Naive B cell (primary cell): ENCODE data around the gene MTFR1L. TPM values are rescaled to one million over a fixed set of nuclear protein-coding genes. Genes with fewer than 3 reads are reported as not detected.
A peak's percentile ranks its signal among the peaks of the same experiment; 100 is the strongest.
"Not testable (repeated sequence)": the region's sequence is repeated elsewhere in the genome, so short reads cannot be mapped to it uniquely, and the experiment has no call there.

Experiments
- ATAC-seq, 2 donors: fragments of 150-1000 bp; cut with Tn5 transposase; 2 replicates each; pipeline ENCODE4 v1.10.0; 2021; ENCODE audit warnings: low read depth in 2 of 2, mild to moderate bottlenecking in 2 of 2, moderate library complexity in 2 of 2
- DNase-seq: peaks from one replicate; pipeline ENCODE4 v3.0.0; 2022
- H3K27ac Mint-ChIP-seq, 6 donors: one replicate each; pipeline ENCODE4 v1.8.0; 2020 to 2022; ENCODE audit warnings: mild to moderate bottlenecking in 6 of 6, mixed read lengths in 6 of 6, moderate library complexity in 5 of 6, inconsistent platforms in 2 of 6
- H3K27me3 Mint-ChIP-seq, 3 donors: one replicate each; pipeline ENCODE4 v1.8.0; 2021 to 2022; ENCODE audit warnings: mixed read lengths in 3 of 3, mild to moderate bottlenecking in 1 of 3
- H3K36me3 Mint-ChIP-seq, 2 donors: one replicate each; pipeline ENCODE4 v1.8.0; 2020 to 2022; ENCODE audit warnings: mixed read lengths in 2 of 2, inconsistent platforms in 1 of 2, mild to moderate bottlenecking in 1 of 2
- H3K4me1 Mint-ChIP-seq, 3 donors: one replicate each; pipeline ENCODE4 v1.8.0; 2020 to 2022; ENCODE audit warnings: mixed read lengths in 3 of 3, inconsistent platforms in 1 of 3, mild to moderate bottlenecking in 1 of 3, moderate library complexity in 1 of 3
- H3K4me3 Mint-ChIP-seq, 8 donors: one replicate each; pipeline ENCODE4 v1.8.0; 2020 to 2022; ENCODE audit warnings: mild to moderate bottlenecking in 8 of 8, mixed read lengths in 8 of 8, moderate library complexity in 8 of 8, inconsistent platforms in 2 of 8
- H3K9me3 Mint-ChIP-seq, 7 donors: one replicate each; pipeline ENCODE4 v1.8.0; 2020 to 2022; ENCODE audit warnings: mixed read lengths in 7 of 7, mild to moderate bottlenecking in 5 of 7, inconsistent platforms in 2 of 7, moderate library complexity in 1 of 7
- polyA plus RNA-seq, 6 donors: library from polyadenylated mRNA; unstranded; fragments of 300-500 nt; fragmentation: Illumina TruSeq; gene quantifications; one replicate each; pipeline ENCODE4 v1.2.3, GENCODE V29; 2021; ENCODE audit warnings: low read depth in 6 of 6

The MTFR1L gene
- polyA plus RNA-seq, 6 donors from 2014 or later = 31.9 to 70.8 (median 38.7) TPM

DNA sequence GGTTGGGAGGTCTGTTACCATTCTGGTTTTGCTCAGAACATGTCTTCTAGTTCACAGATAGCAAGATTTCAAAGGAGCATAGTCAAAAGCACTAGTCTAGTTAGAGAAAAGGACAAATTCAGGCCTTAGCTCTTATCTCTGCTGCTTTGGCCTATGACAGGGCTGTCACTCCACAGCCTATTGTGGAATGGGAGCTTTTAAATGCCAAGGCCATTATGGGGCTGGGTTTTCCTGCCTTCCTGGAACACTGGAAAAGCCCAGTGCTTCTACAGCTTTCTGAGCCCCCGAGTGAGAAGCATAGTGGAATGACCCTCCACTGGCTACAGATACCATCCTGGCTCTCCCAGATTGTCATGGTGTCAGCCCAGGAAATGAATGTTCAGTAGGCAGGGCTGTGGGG, 9.3 kb downstream of the MTFR1L start:
- H3K9me3 Mint-ChIP-seq = no peaks in the 10 kb centered on the region
- H3K4me1 Mint-ChIP-seq = peaks cover 0 to 6% (median 3%) of the 10 kb centered on the region in 3 donors
- ATAC-seq (no peak), DNase-seq (no peak)
- no peak overlapping the region for H3K27ac Mint-ChIP-seq
- peaks cover 21 to 25% of the 10 kb centered on the region in 2 donors for H3K36me3 Mint-ChIP-seq
- no peaks in the 10 kb centered on the region for H3K27me3 Mint-ChIP-seq
- H3K4me3 Mint-ChIP-seq = no peak overlapping the region

DNA sequence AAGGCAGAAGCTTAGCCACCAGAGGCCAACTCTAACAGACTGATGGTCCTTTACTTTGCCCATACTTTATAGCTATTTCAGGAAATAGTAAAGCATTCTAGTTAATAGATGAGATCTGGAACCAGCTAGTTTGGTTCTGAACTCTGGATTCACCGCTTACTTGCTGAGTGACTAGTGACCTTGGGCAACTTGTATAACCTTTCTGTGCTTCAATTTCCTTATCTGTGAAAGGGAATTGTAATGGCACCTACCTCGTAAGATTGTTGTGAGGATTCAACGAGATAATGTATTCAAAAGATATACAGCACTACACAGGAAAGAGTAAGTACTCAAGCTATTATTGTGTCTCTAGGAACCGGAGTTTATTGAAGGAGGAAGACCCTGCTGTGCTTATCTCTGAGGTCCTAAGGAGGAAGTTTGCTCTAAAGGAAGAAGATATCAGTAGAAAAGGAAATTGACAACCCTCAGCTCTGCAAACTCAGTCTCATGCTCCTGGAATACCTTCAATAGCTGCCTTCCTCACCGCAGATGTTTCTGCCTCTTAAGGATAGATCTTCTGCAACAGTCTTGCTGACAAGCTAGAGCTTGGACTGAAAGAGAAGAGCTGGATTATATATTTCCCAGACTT, 11.9 kb downstream of the MTFR1L start:
- Mint-ChIP-seq H3K36me3 (peaks cover 25 to 28% of the 10 kb centered on the region in 2 donors), H3K4me3 (no peak overlapping the region), H3K9me3 (no peaks in the 10 kb centered on the region), H3K4me1 (no peaks in the 10 kb centered on the region), H3K27ac (no peak overlapping the region), H3K27me3 (no peaks in the 10 kb centered on the region)
- no peak for DNase-seq
- no peak for ATAC-seq

DNA sequence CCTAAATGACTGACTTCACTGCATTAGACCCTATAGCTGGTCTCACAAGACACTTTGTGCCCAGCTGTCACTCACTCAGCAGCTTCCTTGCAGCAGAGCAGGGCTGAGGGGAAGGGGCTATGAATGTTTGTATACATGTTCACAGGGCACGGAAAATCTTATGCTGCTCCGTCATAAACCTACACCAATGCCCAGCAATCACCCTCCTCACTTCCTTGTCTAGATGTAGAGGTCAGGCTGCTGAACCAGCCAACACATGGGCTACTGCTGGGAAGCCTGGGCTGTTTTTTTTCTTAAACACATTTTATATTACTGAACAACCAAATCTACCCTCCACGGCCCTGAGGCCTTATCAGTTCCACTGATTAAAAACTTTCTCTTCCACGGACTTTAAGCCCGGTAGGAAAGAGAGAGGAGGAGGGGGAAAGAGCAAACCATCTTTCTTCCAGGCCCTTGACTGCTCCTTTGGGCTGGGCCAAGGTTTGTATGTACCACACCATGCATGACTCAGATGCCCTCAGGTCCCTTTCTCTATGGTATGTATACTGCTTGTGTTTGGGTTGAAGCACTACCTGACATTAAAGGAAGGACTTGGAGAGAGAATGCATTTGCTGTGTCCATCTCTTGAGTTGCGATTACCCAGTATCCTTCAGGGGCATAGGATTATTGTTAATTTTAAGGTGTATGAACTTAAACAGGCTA, 12.7 kb downstream of the MTFR1L start:
- H3K9me3 Mint-ChIP-seq = no peaks in the 10 kb centered on the region
- H3K27me3 Mint-ChIP-seq = no peaks in the 10 kb centered on the region
- no peak overlapping the region for H3K4me3 Mint-ChIP-seq
- ATAC-seq (no peak), DNase-seq (no peak)
- peaks cover 25 to 28% of the 10 kb centered on the region in 2 donors for H3K36me3 Mint-ChIP-seq
- H3K27ac Mint-ChIP-seq = no peak overlapping the region
- H3K4me1 Mint-ChIP-seq = no peaks in the 10 kb centered on the region

DNA sequence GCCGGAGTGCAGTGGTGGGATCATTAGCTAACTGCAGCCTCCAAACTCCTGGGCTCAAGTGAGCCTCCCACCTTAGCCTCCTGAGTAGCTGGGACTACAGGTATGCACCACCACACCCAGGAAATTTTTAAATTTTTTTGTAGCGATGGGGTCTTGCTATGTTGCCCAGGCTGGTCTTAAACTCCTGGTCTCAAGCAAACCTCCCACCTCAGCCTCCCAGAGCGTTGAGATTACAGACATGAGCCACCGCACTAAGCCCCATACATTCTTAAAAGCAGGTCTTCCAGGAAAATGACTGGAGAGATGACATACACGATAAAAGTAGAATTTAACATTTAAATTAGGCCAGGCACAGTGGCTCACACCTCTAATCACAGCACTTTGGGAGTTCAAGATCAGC, 13.4 kb downstream of the MTFR1L start:
- Mint-ChIP-seq H3K9me3 (no peaks in the 10 kb centered on the region), H3K27ac (peak overlapping the region in 1 of 6 donors; percentile 11), H3K27me3 (no peaks in the 10 kb centered on the region), H3K4me3 (no peak overlapping the region), H3K4me1 (no peaks in the 10 kb centered on the region), H3K36me3 (peaks cover 20 to 23% of the 10 kb centered on the region in 2 donors)
- ATAC-seq (no peak), DNase-seq (no peak)

DNA sequence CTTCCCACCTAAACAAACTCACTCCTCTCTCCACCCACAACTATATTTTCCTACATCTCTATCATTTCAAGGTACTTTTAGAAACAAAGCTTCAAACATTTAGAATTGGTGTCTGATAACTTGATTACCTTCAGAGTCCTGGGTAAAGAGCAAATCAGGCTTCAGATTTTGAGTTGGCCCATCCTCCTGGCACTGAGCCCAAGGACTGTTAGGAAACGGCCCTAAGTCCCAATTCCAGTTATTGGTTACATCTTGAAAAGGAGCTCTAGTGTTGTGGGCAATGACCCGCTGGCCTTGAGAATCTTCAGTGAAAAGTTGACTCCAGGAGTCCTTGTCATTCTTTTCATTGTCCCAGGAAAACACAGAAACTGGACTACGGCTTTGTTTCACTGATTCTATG, 15.1 kb downstream of the MTFR1L start:
- H3K27me3 Mint-ChIP-seq = no peaks in the 10 kb centered on the region
- peaks cover 13 to 15% of the 10 kb centered on the region in 2 donors for H3K36me3 Mint-ChIP-seq
- no peak overlapping the region for H3K27ac Mint-ChIP-seq

DNA sequence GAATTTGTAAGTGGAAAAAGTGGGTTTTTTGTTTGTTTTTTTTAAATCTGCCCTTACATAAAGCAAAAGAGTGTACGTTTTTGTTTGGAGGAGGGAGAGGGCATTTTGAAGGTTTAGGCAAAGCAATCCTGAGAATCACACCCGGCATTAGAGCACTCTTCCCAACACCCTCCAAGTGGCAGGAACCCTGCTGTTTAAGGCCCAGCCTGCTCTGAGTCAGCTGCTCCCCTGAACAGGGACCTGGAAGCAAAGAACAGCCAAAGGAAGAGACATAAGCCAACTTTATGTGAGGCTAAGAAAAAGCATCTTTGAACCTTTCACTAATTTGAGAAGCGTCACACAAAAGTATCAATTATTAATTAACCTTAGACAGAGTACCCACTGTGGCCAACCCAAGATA, 16.9 kb downstream of the MTFR1L start:
- Mint-ChIP-seq H3K27ac (peak overlapping the region in 1 of 6 donors; percentile 69), H3K4me1 (no peaks in the 10 kb centered on the region), H3K9me3 (peaks cover 0 to 19% (median 4%) of the 10 kb centered on the region in 7 donors), H3K36me3 (peaks cover 1 to 7% of the 10 kb centered on the region in 2 donors), H3K4me3 (no peak overlapping the region), H3K27me3 (no peaks in the 10 kb centered on the region)
- ATAC-seq (no peak), DNase-seq (no peak)

More for the DNA sequence above, 15.1 kb downstream of the MTFR1L start:
- ATAC-seq (no peak), DNase-seq (no peak)
- Mint-ChIP-seq H3K4me3 (no peak overlapping the region), H3K4me1 (no peaks in the 10 kb centered on the region), H3K9me3 (peaks cover 0 to 11% (median under 1%) of the 10 kb centered on the region in 7 donors)

DNA sequence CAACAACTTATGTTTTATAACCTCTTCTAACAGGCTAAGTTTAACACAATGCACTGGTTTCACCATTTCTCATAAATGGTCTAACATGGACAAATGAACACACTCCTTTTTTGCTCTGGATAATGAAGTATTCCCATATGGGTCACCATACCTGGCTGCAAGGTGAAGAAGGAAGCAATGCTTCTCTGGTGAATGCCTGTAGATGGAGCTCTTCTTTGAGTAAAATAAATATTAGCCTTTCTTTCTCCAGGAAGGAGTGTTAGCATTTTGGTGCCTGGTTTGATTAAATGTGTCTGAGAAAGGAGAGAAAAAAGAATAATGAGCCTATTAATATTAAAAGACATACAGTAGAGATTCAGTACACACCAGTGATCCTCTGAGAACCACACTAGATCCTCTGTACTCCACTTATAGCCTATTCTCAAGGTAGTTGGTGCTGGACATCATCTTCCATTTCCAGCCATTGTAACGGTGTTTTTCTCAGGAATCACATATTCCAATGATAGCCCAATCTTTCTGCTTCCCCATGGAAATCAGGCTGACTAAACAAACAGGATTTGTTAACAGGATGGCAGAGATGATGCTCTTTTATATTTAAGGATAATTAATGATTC, 17.6 kb downstream of the MTFR1L start:
- DNase-seq (no peak), ATAC-seq (no peak)
- Mint-ChIP-seq H3K9me3 (peaks cover 0 to 19% (median 4%) of the 10 kb centered on the region in 7 donors), H3K36me3 (peaks cover 0 to 7% of the 10 kb centered on the region in 2 donors), H3K4me1 (no peaks in the 10 kb centered on the region), H3K4me3 (no peak overlapping the region), H3K27me3 (no peaks in the 10 kb centered on the region), H3K27ac (no peak overlapping the region)

DNA sequence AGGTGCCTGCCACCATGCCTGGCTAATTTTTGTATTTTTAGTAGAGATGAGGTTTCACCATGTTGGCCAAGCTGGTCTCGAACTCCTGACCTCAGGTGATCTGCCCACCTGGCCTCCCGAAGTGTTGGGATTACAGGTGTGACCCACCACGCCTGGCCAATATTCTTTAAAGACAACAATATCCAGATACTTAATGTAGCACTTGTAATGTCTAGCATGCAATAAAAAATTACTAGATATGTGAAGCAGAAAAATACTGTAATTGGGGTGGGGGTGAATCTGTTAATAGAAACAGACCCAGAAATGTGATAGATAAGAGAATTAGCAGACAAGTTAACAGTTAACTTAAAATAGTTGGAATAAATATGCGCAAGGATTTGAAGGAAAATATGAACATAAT, 20.1 kb downstream of the MTFR1L start:
- DNase-seq, H3K4me1 Mint-ChIP-seq, H3K27me3 Mint-ChIP-seq, H3K4me3 Mint-ChIP-seq, H3K27ac Mint-ChIP-seq, ATAC-seq, H3K36me3 Mint-ChIP-seq: not testable (repeated sequence)
- H3K9me3 Mint-ChIP-seq = peaks cover 0 to 19% (median 4%) of the 10 kb centered on the region in 7 donors

DNA sequence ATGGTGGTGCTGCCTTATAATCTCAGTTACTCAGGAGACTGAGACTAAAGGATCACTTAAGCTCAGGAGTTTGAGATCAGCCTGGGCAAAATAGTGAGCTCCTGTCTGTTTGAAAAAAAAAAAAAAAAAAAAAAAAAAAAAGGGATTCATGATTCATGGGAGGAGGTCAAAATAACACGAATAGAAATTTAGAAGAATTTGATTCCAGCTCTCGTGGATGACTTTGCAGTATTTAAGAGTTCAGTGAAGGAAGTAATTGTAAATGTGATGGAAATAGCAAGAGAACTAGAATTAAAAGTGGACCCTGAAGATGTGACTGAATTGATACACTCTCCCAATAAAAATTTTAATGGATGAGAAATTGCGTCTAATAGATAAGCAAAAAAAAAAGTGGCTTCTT, 23.7 kb downstream of the MTFR1L start:
- peak overlapping the region in 1 of 6 donors; percentile 5 for H3K27ac Mint-ChIP-seq
- no peaks in the 10 kb centered on the region for H3K36me3 Mint-ChIP-seq
- DNase-seq = no peak
- peaks cover 0 to 3% (median 0%) of the 10 kb centered on the region in 3 donors for H3K4me1 Mint-ChIP-seq
- no peak overlapping the region for H3K4me3 Mint-ChIP-seq
- ATAC-seq = no peak
- peaks cover 0 to 19% (median 4%) of the 10 kb centered on the region in 7 donors for H3K9me3 Mint-ChIP-seq
- no peaks in the 10 kb centered on the region for H3K27me3 Mint-ChIP-seq

DNA sequence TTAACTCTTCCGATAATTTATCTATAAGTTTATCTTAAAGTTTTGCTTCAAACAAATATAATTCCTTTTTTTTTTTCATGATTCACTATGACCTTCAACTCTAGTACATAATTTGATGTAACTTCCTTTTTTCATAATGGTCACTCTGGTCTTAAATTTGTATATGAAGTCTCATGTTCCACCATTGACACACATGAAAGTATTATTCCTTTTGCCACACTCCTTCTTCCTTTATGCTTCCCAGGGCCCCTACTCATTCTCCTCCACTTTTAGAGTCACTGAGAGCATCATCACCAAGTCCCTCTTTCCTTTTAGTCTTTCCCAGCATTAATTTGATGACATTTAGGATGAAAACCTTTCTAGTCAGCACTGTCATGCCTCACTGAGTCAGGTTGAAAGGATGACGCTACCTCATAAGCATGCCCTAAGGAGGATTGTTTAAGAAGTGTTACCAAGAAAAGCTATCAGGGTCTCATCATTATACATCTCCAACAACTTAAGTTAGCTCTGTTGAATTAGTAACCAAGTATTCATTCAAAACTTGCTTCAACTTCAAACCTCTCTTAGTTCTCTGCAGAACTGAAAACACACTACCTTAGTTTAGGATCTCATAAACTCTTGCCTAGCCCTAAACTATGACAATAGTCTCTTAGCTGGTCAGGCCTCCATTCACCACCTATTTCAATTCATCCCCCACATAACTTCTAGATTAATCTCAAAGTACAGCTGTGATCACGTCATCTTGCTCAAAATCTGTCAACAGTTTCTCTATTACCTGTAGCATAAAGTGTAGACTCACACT, 25.0 kb downstream of the MTFR1L start:
- H3K27ac Mint-ChIP-seq = peak overlapping the region in 1 of 6 donors; percentile 73
- DNase-seq (no peak), ATAC-seq (no peak)
- H3K27me3 Mint-ChIP-seq = no peaks in the 10 kb centered on the region
- no peak overlapping the region for H3K4me3 Mint-ChIP-seq
- no peaks in the 10 kb centered on the region for H3K36me3 Mint-ChIP-seq
- H3K9me3 Mint-ChIP-seq = peaks cover 0 to 9% (median 4%) of the 10 kb centered on the region in 7 donors
- peaks cover 0 to 3% (median 0%) of the 10 kb centered on the region in 3 donors for H3K4me1 Mint-ChIP-seq

DNA sequence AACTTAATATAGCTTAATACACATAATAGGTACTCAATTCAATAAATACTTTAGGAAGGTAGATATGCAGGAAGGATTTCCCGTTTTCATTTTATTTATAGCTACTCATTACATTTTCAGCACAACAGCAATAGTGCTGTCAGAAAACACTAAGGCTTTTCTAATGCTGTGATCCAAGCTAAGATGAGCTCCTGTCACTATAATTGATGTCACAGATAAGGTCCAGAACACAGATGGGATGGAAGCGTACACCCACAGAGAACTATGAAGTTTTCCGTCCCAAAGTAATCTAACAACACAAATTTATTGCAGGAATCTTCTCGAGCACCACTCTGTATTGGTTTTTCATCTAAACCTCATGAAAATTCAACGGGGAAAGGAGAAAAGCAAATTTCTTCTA, 25.9 kb downstream of the MTFR1L start:
- Mint-ChIP-seq H3K9me3 (peaks cover 0 to under 1% (median 0%) of the 10 kb centered on the region in 7 donors), H3K27ac (no peak overlapping the region), H3K36me3 (no peaks in the 10 kb centered on the region), H3K27me3 (no peaks in the 10 kb centered on the region), H3K4me1 (peaks cover 0 to 3% (median 0%) of the 10 kb centered on the region in 3 donors), H3K4me3 (no peak overlapping the region)
- ATAC-seq (no peak), DNase-seq (no peak)

DNA sequence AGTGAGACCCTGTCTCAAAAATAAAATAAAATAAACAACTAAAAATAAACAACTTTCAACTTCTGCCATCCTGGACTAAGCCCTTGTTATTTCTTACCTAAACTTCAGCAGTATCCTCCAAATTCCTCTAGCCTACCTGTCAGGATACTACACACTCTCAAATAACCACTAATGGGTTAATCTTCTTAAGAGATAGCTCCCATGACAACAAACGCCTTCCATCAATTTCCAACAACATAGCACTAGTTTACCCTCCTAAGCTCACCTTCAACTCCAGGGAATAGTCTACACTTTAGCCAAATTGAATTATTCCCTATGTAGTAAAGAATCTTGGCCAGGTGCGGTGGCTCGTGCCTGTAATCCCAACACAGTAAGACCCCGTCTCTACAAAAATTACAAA, 28.2 kb downstream of the MTFR1L start:
- Mint-ChIP-seq H3K27me3 (no peaks in the 10 kb centered on the region), H3K27ac (no peak overlapping the region), H3K4me1 (peaks cover 0 to 3% (median 0%) of the 10 kb centered on the region in 3 donors), H3K4me3 (no peak overlapping the region), H3K9me3 (peaks cover 0 to 2% (median 0%) of the 10 kb centered on the region in 7 donors), H3K36me3 (no peaks in the 10 kb centered on the region)
- ATAC-seq (no peak), DNase-seq (no peak)

DNA sequence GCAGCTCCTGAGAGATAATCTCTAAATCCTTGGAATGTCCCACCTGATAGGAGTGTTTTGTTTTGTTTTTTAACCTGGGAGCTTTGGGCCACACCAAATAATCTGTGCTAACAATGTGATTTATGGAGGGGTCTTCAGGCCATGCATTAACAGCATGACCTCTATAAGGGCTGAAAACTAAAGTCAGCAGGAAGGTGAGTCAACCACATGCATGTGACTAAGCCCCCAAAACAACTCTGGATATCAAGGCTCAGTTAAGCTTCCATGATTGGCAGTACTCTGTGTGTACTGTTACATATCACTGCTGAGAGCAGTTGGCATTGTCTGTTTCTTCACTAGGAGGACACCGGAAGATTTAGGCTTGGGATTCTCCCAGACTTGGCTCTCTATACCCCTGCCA, 28.8 kb downstream of the MTFR1L start:
- DNase-seq (no peak), ATAC-seq (no peak)
- Mint-ChIP-seq H3K27ac (no peak overlapping the region), H3K36me3 (no peaks in the 10 kb centered on the region), H3K4me1 (peaks cover 0 to 3% (median 0%) of the 10 kb centered on the region in 3 donors), H3K4me3 (no peak overlapping the region), H3K27me3 (no peaks in the 10 kb centered on the region), H3K9me3 (peaks cover 0 to 2% (median 0%) of the 10 kb centered on the region in 7 donors)
